ENCODE results near the gene TMEM229B. TPM values are rescaled to one million over a fixed set of nuclear protein-coding genes. Genes with fewer than 3 reads are reported as not detected.

The TMEM229B gene
- total RNA-seq, 1 donor from 2014 or later = 1.7 TPM

DNA sequence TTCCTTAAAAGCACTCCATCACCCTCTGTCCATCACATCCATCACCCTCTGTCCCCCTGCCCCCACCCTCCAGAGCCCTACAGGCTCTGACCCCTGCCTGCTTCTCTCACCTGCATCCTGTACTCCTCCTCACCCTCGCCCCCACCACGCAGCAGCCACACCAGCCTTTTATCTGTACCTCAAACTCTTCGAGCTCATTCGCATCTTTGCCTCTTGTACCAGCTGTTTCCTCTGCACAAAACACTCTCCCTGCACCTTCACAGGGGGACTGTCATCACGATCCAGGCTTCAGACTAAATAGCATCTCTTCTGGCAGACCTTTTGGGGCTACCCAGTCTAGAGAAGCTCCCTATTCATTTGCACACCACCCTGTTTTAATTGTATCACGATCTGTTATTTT lies 24.1 kb downstream of the TMEM229B start:
- Mint-ChIP-seq H3K9me3 (ENCODE audit: low read depth) (no peaks in the 10 kb centered on the region), H3K36me3 (ENCODE audit: low read depth) (no peaks in the 10 kb centered on the region), H3K27me3 (ENCODE audit: low read depth) (peaks cover 38% of the 10 kb centered on the region), H3K27ac (ENCODE audit: unreplicated experiment) (no peak overlapping the region), H3K4me3 (ENCODE audit: unreplicated experiment) (no peak overlapping the region), H3K4me1 (ENCODE audit: low read depth) (no peaks in the 10 kb centered on the region)
- TF ChIP-seq, protein P1, sequence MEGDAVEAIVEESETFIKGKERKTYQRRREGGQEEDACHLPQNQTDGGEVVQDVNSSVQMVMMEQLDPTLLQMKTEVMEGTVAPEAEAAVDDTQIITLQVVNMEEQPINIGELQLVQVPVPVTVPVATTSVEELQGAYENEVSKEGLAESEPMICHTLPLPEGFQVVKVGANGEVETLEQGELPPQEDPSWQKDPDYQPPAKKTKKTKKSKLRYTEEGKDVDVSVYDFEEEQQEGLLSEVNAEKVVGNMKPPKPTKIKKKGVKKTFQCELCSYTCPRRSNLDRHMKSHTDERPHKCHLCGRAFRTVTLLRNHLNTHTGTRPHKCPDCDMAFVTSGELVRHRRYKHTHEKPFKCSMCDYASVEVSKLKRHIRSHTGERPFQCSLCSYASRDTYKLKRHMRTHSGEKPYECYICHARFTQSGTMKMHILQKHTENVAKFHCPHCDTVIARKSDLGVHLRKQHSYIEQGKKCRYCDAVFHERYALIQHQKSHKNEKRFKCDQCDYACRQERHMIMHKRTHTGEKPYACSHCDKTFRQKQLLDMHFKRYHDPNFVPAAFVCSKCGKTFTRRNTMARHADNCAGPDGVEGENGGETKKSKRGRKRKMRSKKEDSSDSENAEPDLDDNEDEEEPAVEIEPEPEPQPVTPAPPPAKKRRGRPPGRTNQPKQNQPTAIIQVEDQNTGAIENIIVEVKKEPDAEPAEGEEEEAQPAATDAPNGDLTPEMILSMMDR (IDR thresholded peaks at IDR 0.05) = no peak
- no peak for DNase-seq (ENCODE audit: low spot score)

DNA sequence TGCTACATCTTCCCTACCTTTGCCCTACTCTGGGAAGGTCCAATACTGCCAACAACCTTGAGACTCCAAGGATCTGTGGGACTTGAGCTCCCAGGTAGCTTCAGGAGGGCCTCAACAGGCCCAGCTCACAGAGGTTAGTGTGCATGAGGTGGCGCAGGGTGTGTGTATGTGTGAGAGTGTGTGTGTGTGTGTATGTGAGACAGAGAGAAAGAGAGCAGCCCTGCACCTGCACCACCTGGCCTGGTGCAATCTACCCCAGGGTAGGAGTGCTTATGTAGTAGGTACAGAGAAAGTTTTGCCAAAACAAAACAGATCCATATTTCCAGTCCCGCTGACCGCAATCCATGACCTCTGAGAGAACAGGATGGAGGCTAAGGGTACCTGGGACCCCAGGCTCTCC lies 24.6 kb downstream of the TMEM229B start:
- Mint-ChIP-seq H3K4me1 (ENCODE audit: low read depth) (no peaks in the 10 kb centered on the region), H3K9me3 (ENCODE audit: low read depth) (no peaks in the 10 kb centered on the region), H3K27me3 (ENCODE audit: low read depth) (peaks cover 39% of the 10 kb centered on the region), H3K4me3 (ENCODE audit: unreplicated experiment) (no peak overlapping the region), H3K27ac (ENCODE audit: unreplicated experiment) (no peak overlapping the region), H3K36me3 (ENCODE audit: low read depth) (no peaks in the 10 kb centered on the region)
- no peak for DNase-seq (ENCODE audit: low spot score)
- TF ChIP-seq, protein P1 (IDR thresholded peaks at IDR 0.05) = no peak

DNA sequence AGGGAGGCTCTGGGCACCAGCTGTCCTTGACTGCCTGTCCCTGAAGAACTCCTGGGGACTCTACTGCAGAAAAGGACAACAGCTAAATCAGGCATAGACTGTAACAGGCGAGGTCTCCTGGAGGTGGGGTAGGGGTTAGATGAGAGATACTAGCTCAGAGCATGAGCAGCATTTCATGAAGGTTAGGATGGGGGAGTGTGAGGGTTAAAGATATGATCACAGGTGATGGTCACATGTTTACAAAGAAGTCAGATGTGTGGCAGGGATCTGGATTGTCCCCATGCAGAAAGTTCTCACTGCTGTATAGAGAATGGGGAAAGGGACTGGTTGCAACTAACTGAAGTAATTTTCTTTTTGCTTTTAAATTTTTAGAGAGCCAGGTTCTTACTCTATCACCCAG lies 26.5 kb downstream of the TMEM229B start:
- Mint-ChIP-seq H3K4me1 (ENCODE audit: low read depth) (no peaks in the 10 kb centered on the region), H3K27me3 (ENCODE audit: low read depth) (peaks cover 42% of the 10 kb centered on the region), H3K27ac (ENCODE audit: unreplicated experiment) (no peak overlapping the region), H3K9me3 (ENCODE audit: low read depth) (no peaks in the 10 kb centered on the region), H3K36me3 (ENCODE audit: low read depth) (no peaks in the 10 kb centered on the region), H3K4me3 (ENCODE audit: unreplicated experiment) (no peak overlapping the region)
- TF ChIP-seq, protein P1 (IDR thresholded peaks at IDR 0.05) = no peak
- DNase-seq (ENCODE audit: low spot score) = no peak

DNA sequence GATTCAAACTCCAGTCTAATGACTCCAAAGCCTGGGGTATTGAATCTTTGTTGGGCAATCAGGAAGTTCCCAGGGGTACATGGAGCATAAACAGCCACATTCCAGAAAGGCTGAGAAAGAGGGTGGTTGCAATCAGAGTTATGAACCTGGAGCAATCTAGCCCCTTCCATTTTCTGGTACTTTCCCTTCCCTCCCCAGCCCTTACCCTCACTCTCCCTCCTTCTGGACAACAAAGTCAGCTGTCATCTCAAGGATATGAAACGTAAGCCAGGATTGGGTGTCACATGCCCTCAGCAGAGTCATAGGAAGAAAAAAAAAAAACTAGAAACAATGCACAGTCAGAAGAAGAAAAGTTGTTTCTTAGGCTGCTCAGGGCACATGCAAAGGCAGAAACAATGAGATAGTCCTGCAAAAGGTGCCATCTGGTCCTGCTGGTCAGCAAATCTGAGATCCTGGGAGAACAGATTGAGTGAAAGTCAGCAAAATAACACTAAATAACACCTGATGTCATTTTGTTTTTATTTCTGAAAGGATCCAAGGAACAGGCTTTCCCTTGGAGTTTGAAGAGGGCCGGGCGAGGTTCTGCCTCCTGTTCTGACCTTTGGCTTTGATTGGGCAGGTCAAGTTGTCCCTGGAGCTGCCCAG lies 27.1 kb downstream of the TMEM229B start:
- Mint-ChIP-seq H3K4me1 (ENCODE audit: low read depth) (no peaks in the 10 kb centered on the region), H3K9me3 (ENCODE audit: low read depth) (no peaks in the 10 kb centered on the region), H3K4me3 (ENCODE audit: unreplicated experiment) (no peak overlapping the region), H3K27ac (ENCODE audit: unreplicated experiment) (no peak overlapping the region), H3K27me3 (ENCODE audit: low read depth) (peaks cover 40% of the 10 kb centered on the region), H3K36me3 (ENCODE audit: low read depth) (no peaks in the 10 kb centered on the region)
- TF ChIP-seq, protein P1 (IDR thresholded peaks at IDR 0.05) = no peak
- no peak for DNase-seq (ENCODE audit: low spot score)

DNA sequence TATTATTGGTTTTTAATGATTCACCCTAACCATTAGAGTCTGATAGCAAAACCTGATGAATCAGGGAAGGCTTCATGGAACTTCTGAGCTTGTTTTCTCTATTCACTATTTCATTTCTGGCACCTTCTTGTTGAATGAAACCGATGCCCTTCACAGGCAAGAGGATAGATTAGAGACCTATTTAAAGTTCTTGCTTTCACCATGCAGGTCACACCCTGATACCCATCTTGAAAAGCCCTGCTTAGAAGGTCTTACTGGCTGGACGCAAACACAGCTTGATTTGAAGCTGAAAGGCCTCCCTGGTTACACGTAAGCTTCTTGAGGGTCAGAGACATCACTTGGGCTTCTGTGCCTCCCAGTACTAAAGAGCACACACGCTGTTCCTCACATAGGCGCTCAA lies 29.2 kb downstream of the TMEM229B start:
- DNase-seq (ENCODE audit: low spot score) = no peak
- H3K4me1 Mint-ChIP-seq (ENCODE audit: low read depth) = no peaks in the 10 kb centered on the region

More for the DNA sequence above, 29.2 kb downstream of the TMEM229B start:
- H3K9me3 Mint-ChIP-seq (ENCODE audit: low read depth) = no peaks in the 10 kb centered on the region
- no peaks in the 10 kb centered on the region for H3K36me3 Mint-ChIP-seq (ENCODE audit: low read depth)
- TF ChIP-seq, protein P1 (IDR thresholded peaks at IDR 0.05) = no peak
- peaks cover 31% of the 10 kb centered on the region for H3K27me3 Mint-ChIP-seq (ENCODE audit: low read depth)
- no peak overlapping the region for H3K27ac Mint-ChIP-seq (ENCODE audit: unreplicated experiment)
- H3K4me3 Mint-ChIP-seq (ENCODE audit: unreplicated experiment) = no peak overlapping the region
